Omental fat pad (tissue), 4 donors: ENCODE results near the gene NSL1. TPM values are rescaled to one million over a fixed set of nuclear protein-coding genes. Genes with fewer than 3 reads are reported as not detected.

Experiments
- ATAC-seq: fragments of 150-250 bp; one replicate; pipeline ENCODE4 v1.9.1; 2016; ENCODE audit warnings: mild to moderate bottlenecking, moderate library complexity; ENCODE audit not compliant: low FRiP score
- DNase-seq: peaks from one replicate; pipeline ENCODE4 v3.0.0-alpha.2; 2019; ENCODE audit warnings: low spot score
- total RNA-seq, 4 donors: library from RNA; depleted of rRNA; stranded (reverse); fragments of >200 nt; gene quantifications; one replicate each; pipeline ENCODE4 v1.1.0, GENCODE V29; 2016
- TF ChIP-seq, protein P1 (sequence below), 3 donors: fragments of 450-650 bp; IDR thresholded peaks; one replicate each; pipeline ENCODE4 v1.5.1; 2016 to 2017; ENCODE audit warnings: antibody characterized with exemption in 3 of 3, mild to moderate bottlenecking in 3 of 3, moderate library complexity in 2 of 3

NSL1 gene
- total RNA-seq, 4 donors from 2014 or later, result 17.8 to 32.2 (median 27.3) TPM

DNA sequence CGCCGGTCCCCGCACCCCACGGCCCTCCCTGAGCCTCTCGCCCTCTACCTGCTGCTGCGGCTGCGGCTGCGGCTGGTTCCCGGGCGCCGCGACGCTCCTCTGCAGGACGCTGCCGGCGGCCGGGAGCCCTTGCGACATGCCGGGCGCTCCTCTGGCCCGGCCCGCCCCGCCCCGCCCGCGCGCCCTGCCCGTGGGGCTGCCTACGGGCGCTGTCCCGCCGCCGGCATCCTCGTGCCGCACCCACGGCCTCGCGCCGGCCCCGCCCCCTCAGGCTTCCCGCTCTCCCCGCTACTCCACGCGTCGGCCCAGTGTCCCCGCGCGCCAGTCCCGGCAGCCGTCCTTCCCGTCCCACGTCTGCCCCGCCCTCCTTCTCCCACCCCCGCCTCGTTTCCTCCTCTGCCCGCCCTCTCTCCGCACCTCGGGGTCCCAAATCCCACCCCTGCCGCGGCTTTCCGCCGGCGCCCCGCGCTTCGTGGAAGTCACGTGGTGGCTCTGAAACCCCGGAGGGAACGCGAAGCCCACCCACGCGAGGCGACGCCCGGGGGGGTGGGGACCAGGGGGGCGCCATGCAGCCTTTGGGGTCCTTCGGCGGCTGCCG lies 91.9 kb downstream of the NSL1 start, which contains the start of gene BATF3:
TSS of gene BATF3 (minus strand) at position 216 of the 598 bp plus-strand sequence. CDS start at position 138, 78 bp downstream.
- TF ChIP-seq, protein P1, sequence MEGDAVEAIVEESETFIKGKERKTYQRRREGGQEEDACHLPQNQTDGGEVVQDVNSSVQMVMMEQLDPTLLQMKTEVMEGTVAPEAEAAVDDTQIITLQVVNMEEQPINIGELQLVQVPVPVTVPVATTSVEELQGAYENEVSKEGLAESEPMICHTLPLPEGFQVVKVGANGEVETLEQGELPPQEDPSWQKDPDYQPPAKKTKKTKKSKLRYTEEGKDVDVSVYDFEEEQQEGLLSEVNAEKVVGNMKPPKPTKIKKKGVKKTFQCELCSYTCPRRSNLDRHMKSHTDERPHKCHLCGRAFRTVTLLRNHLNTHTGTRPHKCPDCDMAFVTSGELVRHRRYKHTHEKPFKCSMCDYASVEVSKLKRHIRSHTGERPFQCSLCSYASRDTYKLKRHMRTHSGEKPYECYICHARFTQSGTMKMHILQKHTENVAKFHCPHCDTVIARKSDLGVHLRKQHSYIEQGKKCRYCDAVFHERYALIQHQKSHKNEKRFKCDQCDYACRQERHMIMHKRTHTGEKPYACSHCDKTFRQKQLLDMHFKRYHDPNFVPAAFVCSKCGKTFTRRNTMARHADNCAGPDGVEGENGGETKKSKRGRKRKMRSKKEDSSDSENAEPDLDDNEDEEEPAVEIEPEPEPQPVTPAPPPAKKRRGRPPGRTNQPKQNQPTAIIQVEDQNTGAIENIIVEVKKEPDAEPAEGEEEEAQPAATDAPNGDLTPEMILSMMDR (IDR thresholded peaks at IDR 0.05), result no peak
- DNase-seq, result no peak
- peak; percentile 59 for ATAC-seq

DNA sequence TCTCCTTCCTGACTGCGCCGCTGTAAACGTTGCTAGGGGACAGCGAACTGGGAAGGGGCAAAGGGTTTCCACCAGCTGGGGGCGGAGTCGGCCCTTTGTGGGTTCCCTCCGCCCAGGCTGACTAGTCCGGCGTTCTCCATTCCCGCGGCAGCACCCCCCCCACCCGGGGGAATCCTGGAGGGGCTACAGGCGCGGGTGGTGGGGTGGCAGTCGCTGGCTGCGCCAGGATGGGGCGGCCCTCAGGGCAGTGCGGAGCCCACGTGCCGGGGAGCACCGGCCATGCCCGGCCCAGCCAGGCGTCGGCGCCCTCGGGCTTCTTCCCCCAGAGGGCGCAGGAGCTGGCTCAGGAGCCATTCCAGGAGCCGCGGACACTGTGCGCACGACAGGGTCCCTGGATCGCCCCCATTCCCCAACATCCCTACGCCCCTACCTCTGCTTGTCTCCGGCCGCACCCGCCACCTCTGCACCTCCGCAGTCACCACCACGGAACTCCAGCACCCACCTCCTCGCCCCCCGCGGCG lies 92.4 kb downstream of the NSL1 start:
- DNase-seq (no peak), ATAC-seq (peak; percentile 55)
- TF ChIP-seq, protein P1 (IDR thresholded peaks at IDR 0.05), result no peak

DNA sequence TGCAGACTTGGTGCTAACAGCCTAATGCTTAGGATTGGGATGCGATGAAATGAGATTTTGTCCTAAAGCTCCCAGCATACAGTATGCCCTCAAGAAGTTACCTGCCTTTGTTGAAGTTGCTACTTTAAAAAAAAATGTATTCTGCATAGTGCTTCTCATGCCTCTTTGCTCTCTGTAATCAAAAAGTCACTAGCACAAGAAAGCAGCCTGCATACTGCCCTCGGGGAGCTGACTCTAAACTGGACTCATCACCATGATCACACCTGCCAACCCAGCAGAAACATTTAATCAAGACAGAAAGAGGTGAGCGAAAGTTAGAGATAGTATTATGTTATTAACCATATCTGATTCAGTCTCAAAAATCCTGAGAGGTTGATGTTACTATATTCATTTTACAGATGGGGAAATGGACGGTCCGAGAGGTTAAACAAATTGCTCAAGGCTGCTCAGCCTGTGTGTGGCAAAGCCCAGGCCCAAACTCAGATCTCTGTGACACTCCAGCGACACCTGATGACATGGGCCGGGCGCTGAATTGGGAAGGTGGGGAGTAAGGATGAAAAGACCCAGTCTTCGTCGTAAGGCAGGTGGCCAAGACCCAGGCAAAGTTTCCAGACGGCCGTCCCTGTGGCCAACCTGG lies 93.0 kb downstream of the NSL1 start:
- DNase-seq (no peak), ATAC-seq (no peak)
- TF ChIP-seq, protein P1 (IDR thresholded peaks at IDR 0.05), result no peak

DNA sequence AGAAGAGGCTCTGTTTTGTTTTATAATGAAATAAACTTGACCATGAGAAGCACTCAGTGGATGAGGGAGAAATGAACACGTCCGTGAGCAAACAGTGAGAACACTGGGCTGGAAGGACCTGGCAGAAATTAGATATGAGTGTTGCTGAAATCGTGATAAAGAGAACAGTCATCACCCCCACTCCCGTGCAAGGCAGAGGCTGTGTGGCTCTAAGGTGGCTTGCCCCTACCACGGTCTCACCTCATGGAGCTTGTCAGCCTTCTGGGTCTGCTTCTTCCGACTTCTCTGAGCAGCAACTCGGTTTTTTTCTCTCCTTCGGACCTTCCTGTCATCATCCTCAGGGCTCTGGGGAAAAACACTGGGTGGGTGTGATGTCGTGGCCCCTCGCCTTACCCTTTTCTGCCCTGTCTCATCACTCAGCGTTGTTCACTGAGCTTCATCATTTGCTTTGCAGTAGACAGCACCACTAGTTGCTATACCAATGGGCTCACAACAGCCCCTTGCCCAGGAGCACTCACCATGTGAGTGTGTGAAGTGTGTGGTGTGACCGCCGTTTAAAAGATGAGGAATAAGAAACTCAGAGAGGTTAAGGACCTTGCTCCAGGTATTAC lies 94.8 kb downstream of the NSL1 start:
- no peak for ATAC-seq
- TF ChIP-seq, protein P1 (IDR thresholded peaks at IDR 0.05), result no peak
- no peak for DNase-seq

DNA sequence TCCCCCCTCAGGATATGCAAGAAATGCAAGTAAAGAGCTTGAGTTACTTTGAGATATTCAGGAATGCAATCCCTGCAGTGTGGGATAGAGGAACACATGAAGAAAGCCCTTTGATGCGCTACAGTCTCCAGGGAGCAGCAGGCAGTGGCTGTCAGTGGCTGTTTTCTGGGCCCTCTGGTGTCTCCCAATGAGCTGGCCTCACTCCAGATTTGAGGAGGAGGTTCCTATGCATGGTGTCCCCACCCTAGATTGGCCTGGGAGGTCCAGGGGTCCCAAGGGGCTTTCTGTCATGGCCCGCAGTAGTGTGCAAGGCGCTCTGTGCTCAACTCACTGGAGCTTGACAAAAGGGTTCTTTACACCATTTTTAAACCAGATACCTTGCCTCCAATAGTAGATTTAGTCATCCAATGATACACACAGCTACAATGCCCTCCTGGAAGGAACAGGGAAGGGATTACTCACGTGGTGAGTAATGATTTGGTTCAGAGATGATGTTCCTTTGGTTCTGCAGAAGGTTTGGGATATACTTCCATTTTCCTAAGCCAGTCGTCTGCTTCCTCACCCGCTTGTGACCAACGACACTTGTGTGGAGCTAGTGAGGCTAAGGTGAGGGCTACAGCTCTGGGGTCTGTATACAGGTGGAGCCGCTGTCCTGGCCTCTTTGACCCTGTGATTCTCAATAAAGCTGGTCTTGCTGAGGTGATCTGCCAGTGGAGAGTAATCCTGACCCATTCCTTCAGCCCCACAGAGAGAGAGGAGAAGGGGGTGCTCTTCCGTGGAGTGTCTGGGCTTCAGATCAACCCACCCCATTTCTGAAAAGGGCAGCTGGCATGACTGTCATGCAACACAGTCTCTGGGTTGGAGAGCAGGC lies 98.6 kb downstream of the NSL1 start:
- no peak for DNase-seq

DNA sequence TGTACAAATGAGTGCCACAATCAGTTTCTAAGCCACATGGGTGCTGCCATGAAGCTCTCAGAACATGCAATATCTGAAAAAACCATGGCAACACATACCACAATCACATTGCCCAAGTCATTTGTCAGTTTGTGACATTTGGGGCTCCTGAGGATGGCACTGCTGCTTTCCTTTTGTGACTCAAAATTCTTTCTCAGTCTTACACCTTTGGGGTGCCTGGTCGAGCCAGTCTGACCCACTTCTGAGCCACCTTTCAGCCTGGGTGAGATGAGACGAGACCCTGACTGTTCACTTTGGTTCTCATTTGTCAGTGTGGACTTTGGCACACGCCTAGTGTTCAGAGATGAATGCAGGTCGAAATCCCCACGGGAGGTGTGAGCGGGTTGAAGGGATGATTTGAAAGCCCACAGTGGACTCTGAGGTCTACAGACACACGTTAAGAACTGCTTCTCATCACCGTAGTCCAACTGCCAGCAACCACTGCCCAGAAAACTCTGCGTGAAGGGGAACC lies 100.0 kb downstream of the NSL1 start:
- TF ChIP-seq, protein P1 (IDR thresholded peaks at IDR 0.05), result no peak
- DNase-seq, result no peak
- ATAC-seq, result no peak

More for the DNA sequence above, 98.6 kb downstream of the NSL1 start:
- TF ChIP-seq, protein P1 (IDR thresholded peaks at IDR 0.05), result no peak
- ATAC-seq, result no peak
